Right renal pelvis (tissue), 4 donors: ENCODE data around the gene KRT2. TPM values are rescaled to one million over a fixed set of nuclear protein-coding genes. Genes with fewer than 3 reads are reported as not detected.

Experiments used
- DNase-seq, 4 donors: peaks; one replicate each; pipeline ENCODE4 v3.0.0-alpha.2; 2013; ENCODE audit warnings: low read depth in 4 of 4, low spot score in 3 of 4, missing footprints in 1 of 4
- polyA plus RNA-seq, 4 donors: library from polyadenylated mRNA; unstranded; fragments of 120-200 nt; gene quantifications; one replicate each; pipeline ENCODE4 v1.2.1, GENCODE V29; 2013; ENCODE audit not compliant: insufficient read length in 4 of 4

KRT2 gene
- polyA plus RNA-seq, 4 donors, result not detected

GRCh38 chr12:52618216-52618615 is 33.8 kb downstream of the KRT2 start, which contains the start of gene KRT73:
TSS of gene KRT73 (minus strand) at chr12:52618559. CDS start at chr12:52618524, 35 bp downstream.
- DNase-seq, result no peak

DNA sequence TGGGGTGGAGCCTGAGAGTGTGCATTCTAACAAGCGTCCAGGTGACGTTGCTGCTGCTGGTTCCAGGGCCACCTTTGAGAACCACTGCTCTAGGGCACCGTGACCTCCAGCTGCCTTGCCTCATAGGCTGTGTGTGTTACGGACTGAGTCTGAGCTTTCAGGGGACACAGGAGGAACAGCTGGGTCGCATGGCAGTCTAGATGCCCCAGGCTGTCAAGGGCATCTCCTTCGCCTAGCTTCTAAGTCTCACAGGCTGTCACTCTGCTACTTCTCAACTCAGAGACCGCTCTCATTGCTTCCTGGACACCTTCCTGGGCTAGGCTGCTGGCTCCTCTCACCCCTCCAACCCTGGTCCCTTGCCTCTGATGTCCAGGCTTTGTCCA is 34.6 kb downstream of the KRT2 start:
- DNase-seq, result no peak

- DNase-seq, result no peak
These were observed 35.2 kb downstream of the KRT2 start for GRCh38 chr12:52616680-52617402.

DNA sequence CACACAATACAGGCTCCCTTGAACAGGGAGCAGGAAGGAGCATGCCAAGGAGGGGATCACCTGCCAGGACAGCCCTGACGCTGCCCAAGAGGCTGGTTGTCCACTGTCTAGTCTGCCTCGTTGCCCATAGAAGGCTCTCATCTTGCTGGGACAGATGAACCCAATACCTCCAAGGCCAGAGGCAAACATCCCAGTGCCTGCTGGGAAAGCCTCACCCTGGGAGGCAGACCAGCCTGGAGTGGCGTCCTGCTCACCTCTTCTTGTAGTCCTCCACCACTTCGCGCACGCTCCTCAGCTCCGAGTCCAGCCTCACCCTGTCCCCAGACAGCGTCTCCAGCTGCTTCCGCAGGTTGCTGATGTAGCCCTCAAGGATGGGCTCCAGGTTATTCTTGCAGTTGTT is 36.1 kb downstream of the KRT2 start:
- no peak for DNase-seq

DNA sequence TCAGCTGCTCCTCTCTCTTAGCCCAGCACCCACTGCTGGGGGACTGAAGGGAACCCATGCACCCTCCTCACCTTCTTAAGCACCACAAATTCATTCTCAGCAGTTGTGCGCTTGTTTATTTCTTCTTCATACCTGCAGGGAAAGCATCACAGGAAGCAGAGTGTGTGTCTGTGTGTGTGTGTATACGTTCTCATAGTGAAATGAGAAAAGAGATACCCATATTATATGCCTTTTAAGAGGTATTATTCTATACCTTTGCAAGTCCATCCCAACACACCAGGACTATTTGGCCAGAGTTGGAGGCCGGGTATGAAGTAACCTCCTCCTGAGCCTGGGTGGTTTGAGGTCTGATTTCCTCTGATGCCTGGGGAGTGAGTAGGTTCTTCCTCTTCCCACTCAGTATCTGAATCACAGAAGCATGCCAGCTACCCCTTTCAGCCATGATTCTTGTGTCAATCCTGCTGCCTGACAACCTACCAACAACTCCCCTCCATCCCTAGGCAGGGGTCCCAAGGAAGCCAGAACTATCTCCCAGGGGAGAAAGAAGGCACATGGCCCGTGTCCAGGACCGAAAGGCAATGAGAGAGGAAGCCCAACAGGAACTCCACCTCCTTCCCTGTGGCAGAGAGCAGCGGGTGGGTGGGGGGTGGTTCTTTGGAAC is 36.7 kb downstream of the KRT2 start:
- no peak for DNase-seq

DNA sequence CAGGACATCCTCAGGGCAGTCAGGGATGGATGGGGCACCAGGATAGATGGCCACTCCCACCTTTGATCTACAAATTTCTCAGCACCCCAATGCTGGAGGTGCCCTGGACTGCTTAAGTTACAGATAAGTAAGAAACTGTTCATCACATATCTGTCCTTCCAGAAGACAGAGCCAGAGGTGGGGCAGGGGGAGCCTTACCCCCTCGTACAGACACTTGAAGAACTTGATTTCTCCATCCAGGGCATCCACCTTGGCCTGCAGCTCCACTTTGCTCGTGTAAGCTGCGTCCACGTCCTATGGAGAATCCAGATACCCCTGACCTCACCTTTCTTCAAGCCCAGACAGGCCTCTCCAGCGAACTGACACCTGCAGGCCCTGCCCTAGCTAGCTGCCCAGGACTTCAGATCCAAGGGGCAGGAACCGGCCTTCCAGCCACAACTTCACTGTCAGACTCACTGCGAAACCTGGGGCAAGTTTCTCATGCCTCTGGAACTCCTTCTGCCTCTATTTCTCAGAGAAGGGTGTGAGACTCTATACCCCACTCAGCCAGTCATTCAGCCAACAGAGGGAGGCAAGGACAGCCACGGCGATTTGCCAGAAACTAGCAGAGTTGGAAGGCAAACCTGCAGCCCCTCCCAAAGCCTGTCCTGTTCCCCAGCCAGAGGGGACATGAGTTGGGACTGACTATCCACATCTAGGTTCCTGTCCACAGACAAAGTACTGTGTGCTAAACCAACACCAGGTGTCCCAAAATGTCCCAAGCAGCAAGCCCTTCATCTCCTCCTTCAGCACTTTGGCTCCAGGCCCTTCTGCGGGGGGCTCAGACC is 37.4 kb downstream of the KRT2 start:
- DNase-seq, result no peak

DNA sequence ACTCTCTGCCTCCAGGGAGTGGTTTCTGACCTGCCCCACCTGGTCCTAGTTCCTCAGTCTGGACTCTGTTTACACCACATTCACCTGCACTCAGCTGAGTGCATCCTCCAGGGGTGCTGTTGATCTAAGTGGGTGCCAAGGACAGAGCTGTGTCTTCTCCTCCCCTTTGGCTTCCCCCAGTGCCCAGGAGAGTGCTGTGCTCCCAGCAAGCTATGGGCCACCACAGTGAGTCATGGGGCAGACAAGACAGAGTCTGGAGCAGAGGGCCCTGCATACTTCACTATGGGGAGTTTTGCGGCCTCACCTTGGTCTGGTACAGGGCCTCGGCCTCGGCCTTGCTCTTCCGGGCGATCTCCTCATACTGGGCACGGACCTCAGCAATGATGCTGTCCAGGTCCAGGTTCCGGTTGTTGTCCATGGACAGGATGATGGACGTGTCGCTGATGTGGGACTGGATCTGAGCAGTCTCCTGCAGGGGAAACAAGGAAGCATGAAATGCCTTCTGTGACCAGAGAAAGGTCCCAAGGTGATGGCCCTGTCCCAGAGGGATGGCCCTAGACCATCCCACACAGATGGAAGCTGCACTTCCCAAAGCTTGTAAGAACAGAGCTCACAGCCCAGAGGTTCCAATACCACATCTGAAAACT is 38.5 kb downstream of the KRT2 start:
- no peak for DNase-seq

GRCh38 chr12:52612431-52613383 is 39.3 kb downstream of the KRT2 start:
- DNase-seq, result no peak

DNA sequence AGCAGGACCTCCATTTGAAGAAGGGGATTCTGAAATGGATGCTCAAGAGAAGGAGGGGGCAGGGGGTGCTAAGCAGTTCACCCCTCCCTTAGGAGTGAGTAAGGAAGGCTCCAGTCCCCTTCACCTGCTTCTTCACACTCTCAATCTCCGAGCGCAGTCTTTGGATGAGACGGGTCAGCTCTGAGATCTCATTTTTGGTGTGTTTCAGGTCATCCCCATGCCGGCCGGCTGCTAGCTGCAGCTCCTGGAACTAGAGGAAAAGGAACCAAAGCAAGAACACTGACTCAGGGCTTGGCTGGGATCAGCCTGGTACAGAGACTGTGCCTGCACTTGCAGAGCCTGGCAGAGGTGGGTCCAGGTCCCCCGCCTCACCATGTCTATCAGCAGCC is 40.9 kb downstream of the KRT2 start:
- DNase-seq, result no peak

DNA sequence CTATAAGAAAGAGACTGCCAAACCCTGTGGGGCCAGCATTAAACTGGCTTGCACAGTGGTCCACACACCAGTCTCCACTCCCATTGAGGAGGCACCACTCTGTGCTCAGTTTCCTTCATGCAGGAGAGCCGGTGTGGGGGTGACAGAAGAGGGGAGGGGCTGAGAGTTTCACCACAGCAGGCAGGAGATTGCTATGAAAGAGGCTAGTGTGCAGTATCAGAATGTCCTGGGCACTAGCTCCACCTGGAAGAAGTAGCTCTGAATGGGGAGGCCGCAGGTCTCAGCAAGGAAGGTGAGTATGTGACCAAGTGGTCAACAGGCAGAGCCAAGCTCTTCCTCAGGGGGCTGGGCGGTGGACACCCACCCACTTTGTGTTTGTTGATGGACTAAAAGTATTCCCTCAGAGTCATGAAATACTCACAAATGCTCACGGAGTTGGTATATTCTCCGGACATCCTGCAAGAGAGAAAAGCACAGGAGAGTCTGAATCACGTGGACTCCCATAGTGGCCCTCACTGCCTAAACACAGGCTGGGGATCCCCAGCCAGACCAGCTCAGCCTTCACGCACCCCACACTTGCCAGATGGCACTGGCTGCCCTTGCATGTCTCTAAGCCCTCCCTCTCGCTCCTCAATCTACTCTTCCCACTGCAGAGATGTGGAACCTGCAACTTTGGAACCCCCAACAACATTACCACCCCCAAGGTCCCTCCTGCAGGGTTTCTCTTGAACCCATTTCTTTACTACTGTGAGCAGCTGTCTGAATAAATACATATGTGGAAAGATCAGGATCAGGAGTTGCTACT is 43.0 kb downstream of the KRT2 start:
- DNase-seq, result no peak

DNA sequence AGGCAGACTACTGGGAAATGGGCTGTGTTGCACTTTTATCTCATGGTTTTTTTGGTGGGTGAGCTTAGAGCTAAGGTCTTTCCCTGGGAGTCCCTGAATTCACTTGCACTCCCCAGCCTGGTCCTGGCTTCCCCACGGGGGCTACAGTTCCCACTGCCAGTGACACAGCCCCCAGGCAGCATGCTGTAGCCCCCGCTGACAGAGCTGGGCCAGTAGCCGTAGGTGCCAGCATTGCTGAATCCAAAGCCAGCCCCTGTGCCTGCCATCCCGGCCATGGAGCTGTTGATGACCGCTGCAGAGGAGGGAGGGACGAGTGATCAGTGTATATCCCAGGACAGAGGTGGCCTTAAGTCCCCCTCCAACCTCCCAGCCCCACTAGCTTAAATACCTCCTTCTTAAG is 43.9 kb downstream of the KRT2 start:
- no peak for DNase-seq

GRCh38 chr12:52607314-52607713 is 44.7 kb downstream of the KRT2 start:
- no peak for DNase-seq

- DNase-seq, result no peak
These were observed 45.3 kb downstream of the KRT2 start for GRCh38 chr12:52606581-52607218.

DNA sequence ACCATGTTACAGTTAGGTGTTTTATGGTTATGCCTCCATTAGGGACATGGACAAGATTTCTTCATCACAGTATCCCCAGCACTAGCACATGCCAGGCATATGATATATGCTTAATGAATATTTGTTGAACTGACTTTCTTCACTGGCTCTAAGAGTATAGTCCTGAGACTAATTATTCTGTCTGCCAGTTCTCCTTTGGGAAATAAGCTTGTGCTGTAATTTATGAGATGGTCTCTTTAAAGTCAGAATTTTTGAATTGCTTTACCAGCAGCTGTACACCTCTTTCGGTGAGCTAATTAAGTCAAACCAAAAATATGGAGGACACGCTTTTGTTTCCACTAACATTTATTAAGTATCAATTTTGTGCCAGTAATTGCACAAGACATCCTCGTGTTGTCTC is 45.9 kb downstream of the KRT2 start:
- DNase-seq, result no peak

DNA sequence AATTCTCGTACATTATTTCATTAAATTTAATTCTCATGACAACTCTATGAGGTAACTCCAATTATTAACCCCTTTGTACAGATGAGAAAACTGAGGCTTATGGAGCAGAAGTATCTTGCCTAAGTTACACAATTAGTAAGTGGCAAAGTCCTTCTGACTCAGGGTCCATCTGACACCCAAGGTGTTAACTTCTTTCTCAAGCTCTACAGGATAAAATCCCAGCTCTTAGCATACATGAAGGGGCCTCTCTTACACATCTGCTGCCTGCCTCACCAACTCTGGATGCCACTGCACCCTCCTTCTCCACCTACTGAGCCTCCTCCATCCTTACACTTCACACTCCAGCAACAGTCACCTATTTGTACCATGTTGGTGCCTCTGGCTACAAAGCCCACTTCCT is 46.5 kb downstream of the KRT2 start:
- no peak for DNase-seq

DNA sequence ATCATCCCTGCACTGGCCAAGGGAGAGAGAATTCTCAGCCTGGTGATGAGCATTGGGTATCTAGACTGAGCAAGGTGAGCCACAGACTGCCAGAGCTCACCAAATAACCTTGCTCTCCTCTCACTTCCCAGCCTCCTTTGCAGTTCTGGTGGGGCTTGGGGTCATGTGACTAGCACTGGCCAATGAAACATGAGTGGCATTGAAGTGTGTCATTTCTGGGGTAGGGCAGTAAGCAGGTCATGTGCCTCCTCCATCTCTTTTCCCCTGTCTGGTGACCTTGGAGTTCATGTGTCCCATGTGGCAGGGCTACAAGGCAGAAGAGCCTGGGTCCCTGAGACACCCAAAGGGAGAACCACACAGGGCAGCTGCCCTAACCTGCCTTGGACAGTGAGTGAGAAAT is 47.2 kb downstream of the KRT2 start:
- DNase-seq, result no peak

DNA sequence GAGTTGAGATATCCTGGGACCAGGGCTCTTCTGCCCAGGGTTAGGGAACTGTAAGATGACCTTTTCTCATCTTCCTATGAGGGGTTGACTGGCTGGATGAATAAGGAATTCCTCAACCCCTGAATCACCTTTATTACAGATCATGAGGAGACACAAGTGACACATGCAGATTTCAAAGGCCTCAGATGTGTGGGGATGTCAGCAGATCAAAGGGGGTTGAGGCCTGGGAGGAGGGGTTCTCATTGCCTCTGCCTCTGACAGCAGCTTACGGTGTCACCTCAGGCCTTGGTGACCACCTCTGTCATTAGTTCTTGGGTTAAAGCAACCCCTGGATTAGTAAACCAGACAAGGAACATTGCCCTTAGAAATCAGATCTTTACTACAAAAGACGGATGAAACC is 48.7 kb downstream of the KRT2 start:
- no peak for DNase-seq

DNA sequence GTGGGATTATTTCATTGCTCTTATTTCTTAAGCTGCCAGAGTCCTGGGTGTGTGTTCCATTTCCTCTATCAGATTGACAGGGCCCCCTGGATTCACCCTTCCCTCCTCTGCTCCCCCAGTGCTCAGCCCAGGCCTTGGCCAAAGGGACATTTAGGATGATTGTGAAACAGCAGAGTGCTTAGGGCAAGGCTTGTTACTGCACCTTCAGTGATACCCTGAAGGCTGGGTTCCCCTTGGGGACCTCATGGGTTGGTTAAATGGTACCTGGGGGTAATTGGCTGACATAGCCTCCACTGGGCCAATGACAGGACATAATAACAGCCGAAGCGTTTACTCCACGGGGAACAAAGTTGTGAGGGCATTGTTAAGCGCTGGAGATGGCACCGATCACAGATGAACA is 49.5 kb downstream of the KRT2 start:
- DNase-seq, result no peak

DNA sequence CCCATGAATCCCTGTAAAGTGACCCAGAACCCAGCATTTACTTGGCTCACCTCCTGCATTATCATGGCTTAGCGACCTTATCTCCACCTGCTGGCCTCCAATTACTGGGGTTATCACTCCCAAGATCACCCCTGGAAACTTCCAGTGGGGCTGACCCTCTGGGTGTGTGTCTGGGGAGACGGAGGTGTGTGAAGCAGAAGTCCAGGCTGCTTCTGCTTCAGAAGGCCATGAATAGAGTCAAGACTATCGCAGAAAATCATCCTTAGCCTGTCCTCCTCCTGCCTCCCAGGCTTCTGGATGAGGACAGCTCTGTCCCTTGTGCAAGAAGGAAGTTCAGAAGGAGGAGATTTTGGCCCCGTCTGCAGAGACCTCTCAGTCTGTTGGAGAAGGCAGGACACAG is 50.3 kb downstream of the KRT2 start:
- no peak for DNase-seq
